Stimulated activated CD4-positive, alpha-beta T cell treated with anti-CD3 and anti-CD28 coated beads, Interleukin-1b, Interleukin-23, amount 100 ng/mL, for 48 hours (primary cell): Measurements from ENCODE around the gene QRFPR.
"Not testable (repeated sequence)": the region's sequence is repeated elsewhere in the genome, so short reads cannot be mapped to it uniquely, and the experiment has no call there.

Experiments used
- DNase-seq: peaks from one replicate; pipeline ENCODE4 v3.0.0-alpha.2; 2020

QRFPR gene

DNA sequence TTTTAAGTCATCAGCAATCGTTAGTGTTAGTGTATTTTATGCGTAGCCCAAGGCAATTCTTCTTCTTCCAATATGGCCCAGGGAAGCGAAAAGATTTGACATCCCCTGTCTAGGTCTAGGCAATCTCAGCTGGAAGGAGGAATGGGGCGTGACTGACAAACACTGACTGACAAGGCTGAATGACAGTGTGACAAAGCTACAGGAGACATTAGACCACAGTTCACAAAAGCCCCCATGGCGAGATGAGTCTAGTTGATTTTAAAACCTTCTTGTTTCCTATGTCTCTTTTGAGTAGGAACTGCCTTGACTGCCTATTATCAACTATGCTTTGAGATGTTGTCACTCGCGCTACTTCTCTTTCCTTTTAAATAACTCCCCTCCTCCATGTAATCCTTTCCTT, 42.3 kb downstream of the QRFPR start:
- no peak for DNase-seq

- DNase-seq: peak; percentile 4
These were observed 44.1 kb downstream of the QRFPR start for GRCh38 chr4:121336706-121337105.

- DNase-seq: no peak
These were observed 50.6 kb downstream of the QRFPR start for GRCh38 chr4:121330180-121330665.

DNA sequence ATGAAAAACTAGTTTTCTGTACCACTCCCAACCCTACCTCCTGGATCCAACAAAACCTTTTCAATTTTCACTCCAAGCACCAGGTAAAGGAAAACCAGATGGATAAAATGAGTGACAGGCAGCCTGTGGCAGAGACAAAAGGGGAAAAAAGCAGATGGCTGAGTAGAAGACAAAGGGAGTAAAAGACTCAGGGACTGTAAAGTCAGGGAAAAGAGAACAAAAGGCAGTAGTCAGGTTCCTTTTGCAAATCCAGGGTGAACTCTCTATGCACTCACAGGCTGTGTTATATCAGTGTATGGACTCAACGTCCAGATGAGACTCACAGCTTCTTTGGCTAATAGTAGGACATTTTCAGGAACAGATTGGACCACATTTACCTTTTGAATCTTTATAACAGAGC, 54.2 kb downstream of the QRFPR start:
- no peak for DNase-seq

DNA sequence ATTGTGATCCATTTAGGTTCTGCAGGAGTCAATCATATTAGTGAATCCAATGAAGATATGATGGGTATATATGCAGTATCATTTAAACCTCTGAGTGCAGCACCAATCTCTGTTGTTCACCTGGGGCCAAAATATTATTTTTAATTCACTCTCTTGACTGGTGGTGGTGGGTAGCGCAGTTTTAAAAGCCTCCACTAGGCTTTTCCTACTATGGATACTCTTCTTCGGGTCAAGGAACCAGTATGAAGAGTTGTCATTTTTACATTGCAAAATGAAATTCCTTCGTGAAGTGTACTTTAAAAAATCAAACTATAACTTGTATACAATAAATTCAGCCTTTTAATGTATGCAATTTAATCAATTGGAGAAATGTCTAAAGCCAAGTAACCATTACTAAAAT, 56.5 kb downstream of the QRFPR start:
- no peak for DNase-seq

- no peak for DNase-seq
These were observed 59.4 kb downstream of the QRFPR start for GRCh38 chr4:121321466-121321865.

GRCh38 chr4:121316091-121316490, 64.7 kb downstream of the QRFPR start:
- DNase-seq: no peak

GRCh38 chr4:121313430-121313829, 67.4 kb downstream of the QRFPR start:
- DNase-seq: not testable (repeated sequence)

GRCh38 chr4:121308828-121309227, 72.0 kb downstream of the QRFPR start:
- DNase-seq: no peak

GRCh38 chr4:121308328-121308663, 72.5 kb downstream of the QRFPR start:
- no peak for DNase-seq

GRCh38 chr4:121307445-121308327, 73.1 kb downstream of the QRFPR start:
- peak; percentile 41 for DNase-seq

GRCh38 chr4:121306931-121307330, 73.9 kb downstream of the QRFPR start:
- no peak for DNase-seq

GRCh38 chr4:121304893-121305292, 75.9 kb downstream of the QRFPR start:
- DNase-seq: no peak

DNA sequence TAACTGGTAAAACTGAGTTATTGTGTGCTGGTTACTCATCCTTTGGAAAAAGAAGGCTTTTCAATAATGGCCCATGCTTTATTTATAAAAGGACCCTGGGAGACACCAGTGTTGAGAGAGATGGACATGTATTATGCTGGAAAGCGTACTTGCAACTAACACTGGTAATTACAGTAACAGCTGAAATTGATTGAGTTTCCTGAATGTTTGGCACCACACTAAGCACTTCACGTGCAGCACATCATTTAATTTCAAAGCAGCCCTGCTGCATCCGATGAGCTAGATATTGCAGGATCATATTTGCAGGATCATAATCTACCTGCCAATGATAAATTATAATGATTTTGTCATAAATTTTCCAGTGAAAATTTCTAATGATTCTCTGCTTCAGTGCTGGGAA, 81.5 kb downstream of the QRFPR start:
- no peak for DNase-seq

GRCh38 chr4:121283319-121283718, 97.5 kb downstream of the QRFPR start:
- DNase-seq: no peak

GRCh38 chr4:121280425-121280824, 100.4 kb downstream of the QRFPR start:
- DNase-seq: no peak

GRCh38 chr4:121278811-121279368, 101.9 kb downstream of the QRFPR start:
- no peak for DNase-seq
